ENCODE results near the gene COL6A2.

- TF ChIP-seq POLR2A (IDR thresholded peaks at IDR 0.05) (no peak), CTCF (IDR thresholded peaks at IDR 0.05) (no peak)
These were observed 45.9 kb upstream of the COL6A2 start for GRCh38 chr21:46051821-46052675.

Measured in right lobe of liver (tissue), 4 donors.